Neural crest cell (in vitro differentiated cells): ENCODE data around the gene PSMA6. TPM values are rescaled to one million over a fixed set of nuclear protein-coding genes. Genes with fewer than 3 reads are reported as not detected.
A peak's percentile ranks its signal among the peaks of the same experiment; 100 is the strongest.
"Not testable (repeated sequence)": the region's sequence is repeated elsewhere in the genome, so short reads cannot be mapped to it uniquely, and the experiment has no call there.

Experiments used
- DNase-seq: peaks from one replicate; pipeline ENCODE4 v3.0.0; 2021; ENCODE audit warnings: low read depth, mixed read lengths, low spot score
- H3K27ac Mint-ChIP-seq: one replicate; pipeline ENCODE4 v1.8.0; 2021; ENCODE audit warnings: mild to moderate bottlenecking, mixed read lengths; ENCODE audit not compliant: unreplicated experiment
- H3K27me3 Mint-ChIP-seq: 2 replicates; pipeline ENCODE4 v1.8.0; 2021; ENCODE audit warnings: low read depth, mild to moderate bottlenecking, mixed read lengths
- H3K36me3 Mint-ChIP-seq: 2 replicates; pipeline ENCODE4 v1.8.0; 2021; ENCODE audit warnings: low read depth, mild to moderate bottlenecking, mixed read lengths
- H3K4me1 Mint-ChIP-seq: 2 replicates; pipeline ENCODE4 v1.8.0; 2021; ENCODE audit warnings: mixed read lengths
- H3K4me3 Mint-ChIP-seq: one replicate; pipeline ENCODE4 v1.8.0; 2021; ENCODE audit warnings: mild to moderate bottlenecking, mixed read lengths
- H3K9me3 Mint-ChIP-seq: 2 replicates; pipeline ENCODE4 v1.8.0; 2021; ENCODE audit warnings: mixed read lengths
- total RNA-seq: library from RNA; stranded (reverse); gene quantifications from 2 replicates; pipeline ENCODE4 v1.2.1, GENCODE V29; 2021
- TF ChIP-seq, protein P1 (sequence below): fragments of 200-600 bp; sonication (generic); conservative IDR thresholded peaks from 2 replicates; pipeline ENCODE4 v1.5.0; 2021; ENCODE audit warnings: antibody characterized with exemption, mild to moderate bottlenecking

Gene PSMA6
- total RNA-seq, 1 donor from 2014 or later: 229 TPM

DNA sequence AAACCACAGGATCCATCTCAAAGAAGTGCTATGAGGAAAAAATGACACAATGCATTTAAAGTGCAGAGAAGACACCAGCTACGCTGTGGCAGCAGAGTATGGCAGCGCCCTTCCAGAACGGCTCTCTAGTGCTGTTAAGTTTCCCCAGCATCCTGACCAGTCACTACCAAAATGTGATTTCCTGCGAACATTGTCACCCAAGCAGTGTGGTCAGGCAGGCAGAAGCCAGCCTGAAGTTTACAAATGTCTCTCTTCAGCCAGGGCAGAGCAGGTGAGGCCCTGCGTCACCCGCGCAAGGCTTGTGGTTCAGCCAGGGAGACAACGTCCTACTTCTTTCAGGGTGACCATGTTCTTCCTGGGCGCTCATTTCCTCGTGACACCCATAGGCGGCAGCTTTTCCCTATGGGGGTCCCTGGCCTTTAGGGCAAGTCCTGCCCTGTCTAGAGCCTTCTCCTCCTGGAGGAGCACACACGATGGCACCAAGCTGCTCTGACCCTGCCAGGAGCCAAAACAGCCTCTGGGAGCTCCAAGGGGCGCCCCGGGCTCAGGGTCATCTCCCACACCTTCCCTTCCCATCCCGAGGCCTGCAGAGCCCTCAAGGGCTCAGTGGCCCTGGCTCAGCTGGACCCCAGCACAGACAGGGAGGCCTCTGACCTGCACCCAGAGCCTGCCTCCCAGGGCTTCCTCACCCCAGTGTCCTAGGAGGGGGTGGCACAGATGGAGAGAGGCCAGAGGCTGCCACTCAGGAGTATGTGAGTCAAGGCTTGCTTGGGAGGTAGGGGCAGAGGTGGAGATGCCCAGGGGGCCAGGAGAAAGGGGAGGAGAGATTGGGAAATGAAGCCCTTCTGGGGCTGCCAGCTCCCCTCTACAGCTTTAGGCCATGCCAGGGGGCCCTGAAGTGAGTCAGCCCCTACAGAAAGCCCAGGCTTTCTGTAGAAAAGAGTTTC, 41.9 kb downstream of the PSMA6 start:
- H3K4me1 Mint-ChIP-seq: peaks cover 37% of the 10 kb centered on the region
- no peaks in the 10 kb centered on the region for H3K27me3 Mint-ChIP-seq
- no peaks in the 10 kb centered on the region for H3K9me3 Mint-ChIP-seq
- TF ChIP-seq, protein P1, sequence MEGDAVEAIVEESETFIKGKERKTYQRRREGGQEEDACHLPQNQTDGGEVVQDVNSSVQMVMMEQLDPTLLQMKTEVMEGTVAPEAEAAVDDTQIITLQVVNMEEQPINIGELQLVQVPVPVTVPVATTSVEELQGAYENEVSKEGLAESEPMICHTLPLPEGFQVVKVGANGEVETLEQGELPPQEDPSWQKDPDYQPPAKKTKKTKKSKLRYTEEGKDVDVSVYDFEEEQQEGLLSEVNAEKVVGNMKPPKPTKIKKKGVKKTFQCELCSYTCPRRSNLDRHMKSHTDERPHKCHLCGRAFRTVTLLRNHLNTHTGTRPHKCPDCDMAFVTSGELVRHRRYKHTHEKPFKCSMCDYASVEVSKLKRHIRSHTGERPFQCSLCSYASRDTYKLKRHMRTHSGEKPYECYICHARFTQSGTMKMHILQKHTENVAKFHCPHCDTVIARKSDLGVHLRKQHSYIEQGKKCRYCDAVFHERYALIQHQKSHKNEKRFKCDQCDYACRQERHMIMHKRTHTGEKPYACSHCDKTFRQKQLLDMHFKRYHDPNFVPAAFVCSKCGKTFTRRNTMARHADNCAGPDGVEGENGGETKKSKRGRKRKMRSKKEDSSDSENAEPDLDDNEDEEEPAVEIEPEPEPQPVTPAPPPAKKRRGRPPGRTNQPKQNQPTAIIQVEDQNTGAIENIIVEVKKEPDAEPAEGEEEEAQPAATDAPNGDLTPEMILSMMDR: no peak
- peak overlapping the region; percentile 50 for H3K27ac Mint-ChIP-seq
- no peaks in the 10 kb centered on the region for H3K36me3 Mint-ChIP-seq
- H3K4me3 Mint-ChIP-seq: no peak overlapping the region
- no peak for DNase-seq

DNA sequence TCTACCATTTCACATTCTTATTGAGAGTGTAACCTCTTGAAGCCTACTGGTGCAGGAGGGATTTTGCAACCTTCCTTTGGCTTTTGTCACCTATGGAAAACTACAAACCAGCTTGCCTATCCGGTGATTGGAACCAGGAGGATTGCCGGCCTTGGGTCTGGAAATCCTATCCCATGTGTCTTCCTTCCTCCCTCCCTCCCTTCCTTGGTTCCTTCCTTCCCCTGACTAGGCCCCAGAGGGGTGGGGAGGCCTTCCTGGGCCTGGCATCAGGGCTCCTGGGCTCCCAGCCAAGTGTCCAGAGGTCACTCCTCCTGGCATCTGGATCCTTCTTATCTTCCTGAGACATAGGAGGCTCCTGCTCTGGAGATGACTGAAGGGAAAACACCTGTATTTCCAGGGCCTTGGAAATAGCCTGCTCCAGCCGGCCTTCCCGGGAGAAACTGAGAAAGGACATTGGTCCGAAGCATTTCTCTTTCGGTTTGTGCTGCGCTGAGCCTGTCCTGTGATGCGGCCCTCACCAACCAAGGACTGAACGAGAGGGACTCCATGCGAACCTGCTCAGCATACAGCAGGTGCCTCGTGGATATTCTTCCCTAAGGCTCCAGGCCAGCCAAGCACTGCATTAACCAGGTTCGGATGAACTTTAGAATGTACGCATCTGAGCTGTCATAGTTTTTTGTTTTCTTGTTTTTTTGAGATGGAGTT, 43.4 kb downstream of the PSMA6 start:
- Mint-ChIP-seq H3K9me3 (no peaks in the 10 kb centered on the region), H3K27me3 (no peaks in the 10 kb centered on the region), H3K27ac (no peak overlapping the region), H3K4me3 (no peak overlapping the region), H3K36me3 (no peaks in the 10 kb centered on the region), H3K4me1 (peaks cover 37% of the 10 kb centered on the region)
- TF ChIP-seq, protein P1: no peak
- DNase-seq: no peak

DNA sequence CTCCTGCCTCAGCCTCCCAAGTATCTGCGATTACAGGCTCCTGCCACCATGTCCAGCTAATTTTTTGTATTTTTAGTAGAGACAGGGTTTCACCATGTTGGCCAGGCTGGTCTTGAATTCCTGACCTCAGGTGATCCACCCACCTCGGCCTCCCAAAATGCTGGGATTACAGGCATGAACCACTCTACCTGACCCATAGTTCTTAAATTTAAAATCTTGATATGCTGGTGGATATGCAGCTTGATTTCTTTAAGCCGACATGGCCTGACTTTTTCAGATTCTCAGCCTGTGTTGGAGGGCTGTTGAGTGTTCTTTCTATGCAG, 44.0 kb downstream of the PSMA6 start:
- H3K27me3 Mint-ChIP-seq, H3K9me3 Mint-ChIP-seq, H3K4me3 Mint-ChIP-seq, H3K36me3 Mint-ChIP-seq, DNase-seq: not testable (repeated sequence)
- peak overlapping the region; percentile 98 for H3K27ac Mint-ChIP-seq
- peaks cover 37% of the 10 kb centered on the region for H3K4me1 Mint-ChIP-seq

DNA sequence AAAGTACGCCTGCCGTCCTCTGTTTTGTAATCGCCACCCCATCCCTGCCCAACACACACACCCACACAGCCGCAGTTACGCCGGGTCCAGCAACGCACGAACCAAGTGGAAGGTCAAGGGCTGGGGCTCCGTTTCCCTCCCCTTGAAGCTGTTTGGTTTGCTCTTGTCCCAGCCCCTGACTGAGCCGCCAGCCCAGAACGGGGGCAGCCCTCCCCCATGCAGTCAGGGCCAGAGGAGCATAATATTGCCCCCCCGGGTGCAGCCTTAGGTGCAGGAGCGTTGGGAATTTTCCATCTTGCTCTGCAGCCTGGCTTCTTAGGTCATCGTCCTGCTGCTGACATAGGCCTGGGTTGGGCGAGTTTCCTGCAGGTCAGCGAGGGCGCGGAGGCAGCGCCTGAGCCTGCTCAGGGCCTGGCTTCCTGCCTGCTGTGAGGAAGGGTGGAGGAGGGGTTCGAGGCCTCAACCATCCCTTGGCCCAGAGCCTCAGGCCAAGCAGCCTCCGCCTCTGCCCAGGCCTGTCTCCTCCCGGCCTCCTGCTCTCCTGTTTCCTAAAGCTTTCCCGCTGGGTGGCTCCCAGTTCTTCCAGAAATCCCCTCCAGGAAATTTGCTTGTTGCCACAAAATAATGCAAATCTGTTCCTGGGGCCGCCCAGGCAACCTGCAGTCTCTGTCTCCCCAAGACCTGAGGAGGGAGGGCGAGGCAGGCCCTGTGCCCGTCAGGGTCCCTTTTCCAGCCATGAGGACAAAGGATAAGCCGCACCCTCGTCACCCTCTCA, 44.5 kb downstream of the PSMA6 start:
- Mint-ChIP-seq H3K9me3 (no peaks in the 10 kb centered on the region), H3K4me1 (peaks cover 36% of the 10 kb centered on the region), H3K4me3 (peak overlapping the region; percentile 56), H3K36me3 (no peaks in the 10 kb centered on the region), H3K27me3 (no peaks in the 10 kb centered on the region), H3K27ac (peak overlapping the region; percentile 98)
- TF ChIP-seq, protein P1: no peak
- peak; percentile 52 for DNase-seq

DNA sequence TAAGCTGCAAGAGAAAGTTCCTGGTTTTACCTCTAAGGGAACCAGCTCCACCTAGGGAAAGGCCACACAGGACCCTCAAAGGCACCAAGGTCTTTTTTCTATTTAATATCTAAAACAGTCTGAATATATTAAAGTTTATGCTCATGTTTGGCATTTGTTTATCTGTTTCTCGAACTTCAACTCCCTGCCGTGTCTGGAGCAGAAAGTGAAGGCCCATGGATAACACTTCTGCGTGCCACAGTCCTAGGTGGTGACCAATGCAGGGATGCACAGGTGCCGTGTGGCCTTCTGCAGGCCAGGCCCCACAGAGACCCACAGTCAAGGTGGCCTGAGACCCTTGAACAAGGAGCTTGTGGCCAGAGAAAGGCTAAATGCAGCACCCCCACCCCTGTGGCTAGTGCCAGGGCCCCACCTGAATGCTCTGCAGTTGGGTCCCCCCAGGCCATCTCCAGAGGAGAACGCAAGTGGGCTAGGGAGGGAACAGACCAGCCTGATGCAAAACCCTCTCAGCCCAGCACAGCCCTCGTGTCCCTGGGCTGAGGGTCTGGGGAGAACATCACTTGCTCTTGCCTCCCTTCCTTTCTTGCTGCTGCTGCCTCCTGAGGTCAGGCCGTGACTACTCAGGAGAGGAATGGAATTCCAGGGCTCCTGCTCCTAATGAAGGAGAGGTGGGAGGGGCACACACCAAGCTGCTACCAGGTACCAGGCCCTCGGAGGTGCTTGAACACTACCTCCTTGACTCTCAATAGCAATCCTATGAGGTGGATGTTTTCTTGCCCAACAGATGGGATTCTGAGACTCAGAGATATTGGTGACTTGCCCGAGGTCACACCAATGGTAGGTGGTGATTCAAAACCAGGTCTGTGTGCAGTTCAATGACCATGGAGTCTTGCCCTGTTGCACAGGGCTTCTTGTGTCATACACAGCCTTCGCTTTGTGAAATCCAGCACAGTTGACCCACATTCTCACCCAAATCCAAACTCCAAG, 45.4 kb downstream of the PSMA6 start:
- H3K4me3 Mint-ChIP-seq: no peak overlapping the region
- no peak for DNase-seq
- no peaks in the 10 kb centered on the region for H3K27me3 Mint-ChIP-seq
- H3K9me3 Mint-ChIP-seq: no peaks in the 10 kb centered on the region
- H3K27ac Mint-ChIP-seq: peak overlapping the region; percentile 98
- TF ChIP-seq, protein P1: no peak
- H3K36me3 Mint-ChIP-seq: no peaks in the 10 kb centered on the region
- peaks cover 27% of the 10 kb centered on the region for H3K4me1 Mint-ChIP-seq
